Medulla oblongata (tissue), 1 donor: ENCODE measurements around the gene LMNTD2.

ENCODE experiments used
- DNase-seq: peaks from one replicate; pipeline ENCODE4 v3.0.0-alpha.2; 2015; ENCODE audit errors: extremely low spot score

The LMNTD2 gene

DNA sequence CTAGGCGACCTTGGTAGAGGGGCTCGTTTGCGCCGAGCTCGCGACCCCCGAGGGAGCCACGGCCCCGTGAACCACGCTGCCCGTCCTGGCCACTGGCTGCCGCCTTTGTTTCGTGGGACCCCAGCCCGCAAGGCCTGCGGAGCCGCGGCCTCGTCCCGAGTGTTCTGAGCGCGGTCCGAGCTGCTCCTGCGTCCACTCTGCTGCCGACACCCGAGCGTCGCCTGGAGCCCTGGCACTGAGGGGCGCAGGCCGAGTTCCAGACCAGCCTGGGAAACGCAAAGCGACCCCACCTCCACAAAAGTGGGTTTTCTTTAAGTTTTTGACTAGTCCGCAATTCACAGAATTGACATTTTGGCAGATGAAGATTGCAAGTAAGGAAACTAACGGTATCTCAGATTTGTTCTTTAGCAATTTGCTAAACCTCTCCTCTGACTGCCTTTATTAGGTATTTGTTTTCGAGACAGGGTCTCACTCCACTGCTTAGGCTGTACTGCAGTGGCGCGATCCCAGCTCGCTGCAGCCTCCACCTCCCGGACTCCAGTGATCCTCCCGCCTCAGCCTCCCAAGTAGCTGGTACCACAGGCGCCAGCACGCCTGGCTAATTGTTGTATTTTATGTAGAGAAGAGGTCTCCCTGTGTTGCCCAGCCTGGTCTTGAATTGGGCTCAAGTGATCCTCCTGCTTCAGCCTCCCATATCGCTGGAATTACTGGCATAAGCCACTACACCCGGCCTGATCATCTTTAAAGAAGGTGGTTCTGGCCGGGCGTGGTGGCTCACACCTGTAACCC is 52.6 kb downstream of the LMNTD2 start:
- DNase-seq = no peak

DNA sequence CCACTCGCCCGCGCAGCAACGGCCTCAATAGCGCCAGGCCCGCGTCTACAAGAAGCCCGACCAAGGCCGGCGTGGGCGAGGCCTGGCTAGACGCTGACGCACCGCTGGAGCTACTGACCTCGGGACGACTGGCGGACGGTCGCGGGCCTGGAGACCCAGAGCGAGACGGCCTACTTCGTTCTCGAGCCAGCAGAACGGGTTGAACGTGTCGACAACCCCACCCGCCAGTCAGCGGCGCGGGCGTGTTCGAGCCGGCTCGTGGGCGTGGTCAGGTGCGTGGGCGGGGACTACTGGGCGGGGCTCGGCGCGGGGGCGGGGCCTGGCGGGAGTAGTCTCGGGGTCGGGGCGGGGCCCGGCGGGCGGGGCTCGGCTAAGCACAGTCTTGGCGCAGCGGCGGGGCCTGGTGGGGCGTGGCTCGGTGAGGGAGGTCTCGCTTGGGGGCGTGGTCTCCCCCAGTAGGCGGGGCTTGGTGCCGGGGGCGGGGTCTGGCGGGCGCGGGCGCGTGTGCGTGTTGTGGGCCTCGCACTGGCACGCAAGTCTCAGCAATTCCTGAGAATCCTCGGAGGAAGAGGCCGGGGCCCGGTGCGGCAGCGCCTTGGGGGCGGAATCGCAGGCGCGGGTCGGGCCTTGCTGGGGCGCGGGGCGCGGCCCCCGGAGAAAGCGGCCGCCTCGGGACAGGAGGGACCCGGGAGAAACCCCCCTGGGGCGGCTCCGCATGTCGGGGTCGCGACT is 53.4 kb downstream of the LMNTD2 start, which contains the start of gene RNH1:
TSS of gene RNH1 (minus strand) at position 248 of the 732 bp plus-strand sequence. CDS start 5,080 bp downstream, outside the sequence.
- DNase-seq = peak; percentile 97

DNA sequence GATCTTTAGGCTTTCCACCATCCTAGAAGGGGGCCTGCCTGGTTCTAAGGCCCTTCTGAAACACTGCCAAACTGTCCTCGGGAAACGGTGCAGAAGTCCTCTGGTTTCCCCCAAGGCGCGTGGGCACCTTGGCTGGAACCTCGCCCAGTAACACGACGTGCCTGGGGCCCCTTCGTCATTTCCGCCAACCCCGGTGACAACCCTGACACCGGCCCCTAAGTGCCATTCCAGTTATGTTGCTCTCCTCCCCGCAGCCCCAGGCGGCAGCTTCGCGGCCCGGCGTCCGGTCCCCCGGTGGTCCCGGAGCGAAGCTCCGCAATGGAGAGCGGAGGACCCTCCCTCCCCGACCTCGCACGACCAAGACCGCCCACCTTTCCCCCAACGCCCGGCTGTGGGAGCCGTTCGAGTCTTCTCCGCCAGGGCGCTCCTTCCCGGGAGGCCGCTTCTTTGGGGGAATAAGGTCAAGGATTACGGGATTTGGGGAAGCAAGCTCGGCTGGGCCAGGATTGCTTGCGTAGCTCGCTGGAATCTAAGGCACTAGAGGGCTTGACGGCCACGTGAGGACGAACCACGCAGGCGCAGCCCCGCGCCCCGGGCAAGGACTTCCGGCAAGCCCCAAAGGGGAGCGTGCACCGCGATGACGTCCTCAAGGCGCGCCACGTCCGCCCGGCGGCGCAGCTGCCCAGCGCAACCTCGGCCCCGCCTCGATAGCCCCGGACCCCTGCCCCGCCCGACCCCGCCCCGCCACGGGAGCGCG is 54.1 kb downstream of the LMNTD2 start:
- peak; percentile 96 for DNase-seq

GRCh38 chr11:504994-505344 is 55.6 kb downstream of the LMNTD2 start:
- no peak for DNase-seq
